GM12801 (cell line): ENCODE measurements around the gene TLL2.

ENCODE experiments used
- CTCF ChIP-seq: IDR thresholded peaks from one replicate; pipeline ENCODE4 v1.5.1; 2011; ENCODE audit warnings: control low read depth; ENCODE audit not compliant: insufficient read length; ENCODE audit errors: extremely low read depth

TLL2 gene

GRCh38 chr10:96321822-96322221 is 191.9 kb downstream of the TLL2 start:
- no peak for TF ChIP-seq CTCF

GRCh38 chr10:96319754-96320474 is 193.8 kb downstream of the TLL2 start:
- TF ChIP-seq CTCF, result no peak

GRCh38 chr10:96317067-96317833 is 196.5 kb downstream of the TLL2 start:
- no peak for TF ChIP-seq CTCF
